SH-SY5Y (cell line): ENCODE results near the gene HOMER1.

ENCODE experiments used
- GATA2 ChIP-seq: IDR thresholded peaks from 2 replicates; pipeline ENCODE4 v1.6.1; 2011; ENCODE audit warnings: mild to moderate bottlenecking, low read depth, low read length
- GATA3 ChIP-seq: IDR thresholded peaks from 2 replicates; pipeline ENCODE4 v1.6.1; 2011; ENCODE audit warnings: low read depth, mild to moderate bottlenecking, low read length, moderate library complexity

HOMER1 gene

DNA sequence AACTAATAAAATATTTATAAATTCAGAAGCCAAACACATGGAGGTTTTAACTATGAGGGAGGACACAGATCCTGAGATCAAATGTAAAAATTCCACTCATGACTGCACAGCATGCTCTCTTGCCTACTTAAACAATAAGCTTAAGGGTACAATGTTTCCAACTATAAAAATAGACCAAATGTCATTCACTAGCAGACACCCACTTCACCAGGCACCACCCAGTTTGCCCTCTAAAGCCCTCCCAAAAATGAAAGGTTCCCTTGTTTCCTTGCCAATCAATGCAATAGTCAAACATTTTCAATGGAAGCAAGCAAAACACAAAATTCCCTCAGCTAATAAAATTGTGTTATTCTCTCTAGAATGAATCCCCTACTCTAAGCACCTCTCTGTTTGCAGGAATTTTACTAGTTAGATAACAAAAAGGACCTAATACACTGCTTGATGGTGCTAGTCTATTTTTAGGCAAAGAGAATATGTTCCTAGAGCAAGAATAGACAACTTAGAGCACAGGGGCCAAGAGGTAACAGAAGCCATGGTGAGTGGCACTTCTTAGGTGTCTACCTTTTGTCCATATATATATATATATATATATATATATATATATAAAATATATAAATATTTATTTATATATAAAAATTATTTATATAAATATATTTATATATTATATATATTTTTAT, 135.3 kb downstream of the HOMER1 start:
- TF ChIP-seq GATA2 (no peak), GATA3 (no peak)

- no peak for TF ChIP-seq GATA2
- no peak for TF ChIP-seq GATA3
Measured at GRCh38 chr5:79357398-79357797, 156.5 kb downstream of the HOMER1 start.

GRCh38 chr5:79349881-79350280, 164.1 kb downstream of the HOMER1 start:
- no peak for TF ChIP-seq GATA3

DNA sequence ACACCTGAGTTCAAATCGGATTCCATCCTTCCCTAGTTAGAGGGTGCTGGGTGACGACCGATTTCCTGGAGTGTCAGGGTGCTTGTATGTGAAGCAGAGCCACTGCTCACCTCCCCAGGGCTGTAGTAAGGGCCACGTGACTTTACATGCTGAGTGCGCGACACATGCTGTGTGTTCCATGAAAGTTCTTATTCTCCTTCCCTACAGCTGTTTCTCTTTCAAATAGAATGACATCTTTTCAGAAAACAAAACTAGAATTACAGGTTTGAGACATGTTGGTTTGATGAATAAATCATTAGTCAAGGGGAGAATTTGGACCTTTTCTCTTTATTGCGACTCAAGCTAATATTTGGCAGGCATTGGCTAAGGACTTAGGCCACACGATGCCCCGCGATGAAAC, 164.9 kb downstream of the HOMER1 start:
- TF ChIP-seq GATA3 = no peak
- TF ChIP-seq GATA2 = no peak

- TF ChIP-seq GATA3 (no peak), GATA2 (no peak)
Measured at GRCh38 chr5:79346420-79346824, 167.5 kb downstream of the HOMER1 start.

DNA sequence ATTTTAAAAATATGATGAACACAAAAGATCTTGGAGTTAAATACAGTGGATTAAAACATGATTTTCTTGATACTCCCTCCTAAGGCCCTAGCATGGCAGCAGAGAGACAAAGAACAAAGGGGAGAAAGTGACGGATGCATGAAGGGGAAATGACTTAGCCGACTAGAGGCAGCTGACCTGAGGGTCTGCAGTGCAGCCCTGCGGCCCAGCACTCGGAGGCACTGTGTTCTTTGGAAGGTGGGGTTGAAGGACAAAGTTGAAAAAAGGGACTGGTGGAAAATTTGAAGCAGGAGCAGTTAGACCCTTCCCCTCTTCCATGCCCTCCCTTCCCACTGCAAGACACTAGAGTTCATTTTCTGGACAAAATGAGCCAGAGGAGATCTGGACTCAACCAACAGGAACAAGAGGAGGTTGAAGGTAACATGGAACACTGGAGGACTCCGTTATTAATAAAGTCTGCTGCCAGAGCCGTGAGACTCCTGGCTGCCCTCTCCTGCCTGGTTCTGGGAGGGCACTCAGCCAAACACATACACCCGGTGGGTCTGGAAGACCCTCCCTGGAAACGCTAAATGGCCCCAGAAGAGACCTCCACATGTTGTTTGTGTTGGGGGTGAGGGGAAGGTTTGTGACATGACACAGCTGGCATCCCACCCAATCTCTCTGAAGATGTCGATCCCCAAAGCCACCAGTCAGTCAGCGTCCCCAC, 179.9 kb downstream of the HOMER1 start:
- TF ChIP-seq GATA3 (no peak), GATA2 (no peak)

- TF ChIP-seq GATA3 = no peak
- TF ChIP-seq GATA2 = no peak
Measured at GRCh38 chr5:79330071-79330470, 183.9 kb downstream of the HOMER1 start.

- TF ChIP-seq GATA2 = no peak
- no peak for TF ChIP-seq GATA3
Measured at GRCh38 chr5:79329453-79329852, 184.5 kb downstream of the HOMER1 start.
